ENCODE results near the gene WBP1L. TPM values are rescaled to one million over a fixed set of nuclear protein-coding genes. Genes with fewer than 3 reads are reported as not detected.

The WBP1L gene
- total and polyA plus RNA-seq, 4 donors = 12.3 to 43.6 (median 27.6) TPM

GRCh38 chr10:102796407-102797176 is 52.8 kb downstream of the WBP1L start (continued):
- TF ChIP-seq CTCF (IDR thresholded peaks at IDR 0.05; ENCODE audit: low read depth, low read length, missing input control) = no peak
- TF ChIP-seq EGR1 (IDR thresholded peaks at IDR 0.05; ENCODE audit: low read depth in 2 of 2) = peak; percentile 80 to 83
- peak; percentile 46 to 64 for TF ChIP-seq RXRA (IDR thresholded peaks at IDR 0.05)
- TF ChIP-seq JUND (IDR thresholded peaks at IDR 0.05) = peak in 1 of 2 donors; percentile 24
- TF ChIP-seq SP1 (IDR thresholded peaks at IDR 0.05) = peak; percentile 80

- peaks cover 29 to 61% (median 39%) of the 10 kb centered on the region in 4 donors for H3K4me1 ChIP-seq (ENCODE audit: control insufficient read depth in 4 of 4, insufficient read depth in 4 of 4, low read length in 3 of 4)
- peak overlapping the region in 1 of 2 donors; percentile 24 for H3K9ac ChIP-seq (ENCODE audit: low read depth in 1 of 2, low read length in 2 of 2)
- WGBS = 54% methylated on average over 8 of the region's 8 CpGs
Measured at GRCh38 chr10:102799691-102800471, 56.1 kb downstream of the WBP1L start.

More at GRCh38 chr10:102799691-102800471, 56.1 kb downstream of the WBP1L start:
- H3K9me3 ChIP-seq (ENCODE audit: control insufficient read depth in 4 of 4, low read length in 3 of 4) = no peaks in the 10 kb centered on the region
- no peaks in the 10 kb centered on the region for H3K27me3 ChIP-seq (ENCODE audit: control insufficient read depth in 4 of 4, insufficient read depth in 4 of 4, low read length in 3 of 4)
- TF ChIP-seq EGR1 (IDR thresholded peaks at IDR 0.05; ENCODE audit: low read depth in 2 of 2) (no peak), RAD21 (IDR thresholded peaks at IDR 0.05) (peak; percentile 31 to 37), JUND (IDR thresholded peaks at IDR 0.05) (peak in 1 of 2 donors; percentile 31), SP1 (IDR thresholded peaks at IDR 0.05) (peak; percentile 51), YY1 (IDR thresholded peaks at IDR 0.05) (no peak), RXRA (IDR thresholded peaks at IDR 0.05) (peak; percentile 38 to 58), FOXA2 (IDR thresholded peaks at IDR 0.05) (no peak), CTCF (IDR thresholded peaks at IDR 0.05; ENCODE audit: low read depth, low read length, missing input control) (peak; percentile 1), TAF1 (conservative IDR thresholded peaks at IDR 0.05) (no peak), FOXA1 (IDR thresholded peaks at IDR 0.05) (no peak), NR2F2 (IDR thresholded peaks at IDR 0.05) (no peak), HNF4A (conservative IDR thresholded peaks at IDR 0.05) (peak; percentile 65 to 73)
- TF ChIP-seq, protein P1, sequence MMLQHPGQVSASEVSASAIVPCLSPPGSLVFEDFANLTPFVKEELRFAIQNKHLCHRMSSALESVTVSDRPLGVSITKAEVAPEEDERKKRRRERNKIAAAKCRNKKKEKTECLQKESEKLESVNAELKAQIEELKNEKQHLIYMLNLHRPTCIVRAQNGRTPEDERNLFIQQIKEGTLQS (IDR thresholded peaks at IDR 0.05) = no peak
- peak overlapping the region; percentile 65 to 69 for H3K27ac ChIP-seq (ENCODE audit: low read depth in 1 of 2, low read length in 2 of 2)
- DNase-seq (ENCODE audit: low spot score) = no peak
- no peak overlapping the region for H3K4me3 ChIP-seq (ENCODE audit: low read depth in 1 of 3, low read length in 3 of 3)
- peaks cover 0 to 16% (median 10%) of the 10 kb centered on the region in 4 donors for H3K36me3 ChIP-seq (ENCODE audit: control insufficient read depth in 4 of 4, insufficient read depth in 3 of 4, low read depth in 1 of 4, low read length in 3 of 4)

Data from liver (tissue), 9 donors.